Inferior parietal cortex (tissue), 1 donor: ENCODE results near the gene OGFOD1.

Experiments used
- DNase-seq: peaks from one replicate; pipeline ENCODE4 v3.0.0-alpha.2; 2016; ENCODE audit errors: extremely low spot score

OGFOD1 gene

DNA sequence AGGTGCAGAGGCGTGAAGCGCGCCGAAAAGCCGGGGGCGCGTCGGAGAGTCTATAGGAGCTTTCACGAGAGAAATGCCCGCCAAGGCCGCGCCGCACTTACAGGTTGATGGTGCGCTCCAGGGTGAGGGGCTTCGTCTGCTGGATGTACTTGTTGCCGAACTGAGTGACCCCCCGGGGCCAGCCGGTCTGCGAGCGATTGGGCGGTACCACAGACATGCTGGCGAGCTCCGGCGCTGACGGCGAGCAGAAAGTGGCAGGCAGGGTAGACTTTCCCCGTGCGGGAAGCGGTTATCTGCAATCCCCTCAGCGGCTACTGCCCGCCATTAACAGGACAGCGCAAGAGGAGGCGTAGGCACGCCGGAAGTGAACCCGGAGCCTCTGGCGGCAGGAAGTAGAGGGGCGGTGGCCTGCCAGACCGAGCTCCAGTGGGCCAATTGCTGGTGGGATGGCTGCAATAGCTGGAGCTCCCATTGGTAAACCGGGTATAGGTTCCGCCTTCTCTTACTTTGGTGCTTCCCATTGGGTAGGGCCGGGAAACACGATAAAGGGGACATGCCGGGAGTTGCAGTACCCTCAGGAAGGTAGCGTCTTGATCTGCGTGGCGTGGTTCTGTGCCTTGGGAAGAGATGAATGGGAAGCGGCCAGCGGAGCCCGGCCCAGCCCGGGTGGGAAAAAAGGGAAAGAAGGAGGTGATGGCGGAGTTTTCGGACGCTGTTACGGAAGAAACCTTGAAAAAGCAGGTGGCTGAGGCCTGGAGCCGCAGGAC, at the start of gene OGFOD1, which contains the start of gene NUDT21:
Gene OGFOD1, plus strand, starts transcription at position 569 of the 767 bp plus-strand sequence. Its CDS starts 59 bp downstream, at position 628.
Gene NUDT21, minus strand, starts transcription at position 347 of the 767 bp plus-strand sequence. Its CDS starts 130 bp downstream, at position 217.
- peak; percentile 97 for DNase-seq

DNA sequence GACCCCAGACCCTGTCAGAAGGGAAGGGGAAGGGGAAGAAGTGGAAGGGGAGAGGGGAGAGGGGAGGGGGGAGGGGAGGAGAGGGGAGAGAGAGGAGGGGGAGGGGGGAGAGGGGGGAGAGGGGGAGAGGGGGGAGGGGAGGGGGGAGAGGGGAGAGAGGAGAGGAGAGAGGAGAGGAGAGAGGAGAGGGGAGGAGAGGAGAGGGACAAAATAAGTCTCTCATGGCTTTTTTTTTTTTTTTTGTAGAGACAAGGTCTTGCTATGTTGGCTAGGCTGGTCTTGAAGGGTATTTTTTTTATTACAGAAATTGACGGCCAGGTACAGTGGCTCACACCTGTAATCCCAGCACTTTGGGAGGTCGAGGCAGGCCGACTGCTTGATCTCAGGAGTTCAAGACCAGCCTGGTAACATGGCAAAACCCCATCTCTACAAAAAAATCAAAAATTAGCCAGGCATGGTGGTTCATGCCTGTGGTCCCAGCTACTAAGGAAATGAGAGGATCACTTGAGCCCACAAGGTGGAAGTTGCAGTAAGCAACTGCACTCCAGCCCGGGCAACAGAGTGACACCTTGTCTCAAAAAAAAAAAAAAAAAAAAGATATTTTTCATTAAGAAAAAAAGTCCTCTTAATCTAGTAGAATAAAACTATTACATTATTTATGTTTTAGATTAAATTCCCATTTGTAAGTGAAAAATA, 45.2 kb upstream of the OGFOD1 start:
- no peak for DNase-seq

GRCh38 chr16:56408379-56409098, 42.8 kb upstream of the OGFOD1 start:
- DNase-seq: no peak

DNA sequence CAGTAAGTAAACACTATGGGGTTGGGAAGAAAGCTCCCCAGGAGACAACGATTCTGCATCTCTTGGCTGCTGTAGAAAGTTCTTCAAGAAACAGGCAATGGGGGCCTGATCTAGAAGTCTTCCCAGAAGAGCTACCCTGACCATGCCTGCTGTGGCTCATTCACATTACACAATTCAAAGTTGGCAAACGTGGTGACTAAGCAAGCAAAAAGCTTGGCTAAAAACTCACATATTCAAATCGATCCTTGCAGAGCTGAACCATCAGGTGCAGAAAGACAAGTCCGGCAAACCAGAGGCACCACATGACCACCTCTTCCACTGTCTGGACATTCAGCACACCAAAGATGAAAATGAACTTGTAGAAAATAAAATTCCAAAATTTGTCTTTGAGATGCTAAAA, 42.2 kb upstream of the OGFOD1 start:
- DNase-seq: no peak

- DNase-seq: no peak
Observed at GRCh38 chr16:56411123-56411522, 40.2 kb upstream of the OGFOD1 start.

DNA sequence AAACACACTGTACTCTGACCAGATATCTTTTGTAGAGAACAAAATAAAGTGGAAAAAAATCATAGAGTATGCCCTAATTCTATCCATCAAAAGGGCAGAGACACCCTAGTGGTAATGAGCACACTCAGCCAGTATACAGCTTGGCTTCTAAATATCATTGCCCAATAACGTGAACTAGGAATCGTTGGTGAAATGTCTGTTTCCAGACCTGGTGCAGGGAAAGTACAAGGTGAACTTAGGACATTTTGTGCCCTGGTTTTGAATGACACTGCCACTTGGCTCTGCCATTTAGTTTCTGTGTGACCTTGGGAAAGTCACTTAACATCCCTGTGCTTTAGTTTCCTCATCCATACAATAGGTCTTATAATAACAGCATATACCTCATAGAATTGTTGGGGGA, 39.7 kb upstream of the OGFOD1 start:
- no peak for DNase-seq

GRCh38 chr16:56413381-56413780, 38.0 kb upstream of the OGFOD1 start:
- DNase-seq: no peak

DNA sequence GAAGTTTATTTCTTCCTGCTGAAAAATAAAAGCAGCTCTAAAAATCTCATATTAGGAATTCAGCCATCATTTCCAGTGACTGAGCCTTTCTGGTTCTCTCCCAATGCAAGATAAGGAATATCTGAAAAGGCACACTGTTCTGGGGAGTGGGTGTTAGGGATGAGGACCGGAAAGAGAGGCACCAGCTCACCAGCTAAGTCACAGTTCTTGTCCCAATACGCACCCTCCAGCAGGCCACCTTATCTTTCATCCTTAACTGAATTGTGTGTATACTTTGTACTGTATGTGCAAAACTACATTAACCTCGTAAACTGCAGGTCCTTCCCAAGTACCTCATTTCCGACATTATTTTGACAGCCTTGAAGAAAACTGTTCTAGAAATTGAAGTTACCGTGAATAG, 37.0 kb upstream of the OGFOD1 start:
- no peak for DNase-seq

GRCh38 chr16:56415875-56416274, 35.5 kb upstream of the OGFOD1 start:
- DNase-seq: no peak

GRCh38 chr16:56417138-56417537, 34.2 kb upstream of the OGFOD1 start:
- no peak for DNase-seq

- DNase-seq: no peak
Observed at GRCh38 chr16:56419740-56420548, 31.4 kb upstream of the OGFOD1 start.

- no peak for DNase-seq
Observed at GRCh38 chr16:56420613-56421012, 30.7 kb upstream of the OGFOD1 start.

- DNase-seq: no peak
Observed at GRCh38 chr16:56421313-56421712, 30.0 kb upstream of the OGFOD1 start.

DNA sequence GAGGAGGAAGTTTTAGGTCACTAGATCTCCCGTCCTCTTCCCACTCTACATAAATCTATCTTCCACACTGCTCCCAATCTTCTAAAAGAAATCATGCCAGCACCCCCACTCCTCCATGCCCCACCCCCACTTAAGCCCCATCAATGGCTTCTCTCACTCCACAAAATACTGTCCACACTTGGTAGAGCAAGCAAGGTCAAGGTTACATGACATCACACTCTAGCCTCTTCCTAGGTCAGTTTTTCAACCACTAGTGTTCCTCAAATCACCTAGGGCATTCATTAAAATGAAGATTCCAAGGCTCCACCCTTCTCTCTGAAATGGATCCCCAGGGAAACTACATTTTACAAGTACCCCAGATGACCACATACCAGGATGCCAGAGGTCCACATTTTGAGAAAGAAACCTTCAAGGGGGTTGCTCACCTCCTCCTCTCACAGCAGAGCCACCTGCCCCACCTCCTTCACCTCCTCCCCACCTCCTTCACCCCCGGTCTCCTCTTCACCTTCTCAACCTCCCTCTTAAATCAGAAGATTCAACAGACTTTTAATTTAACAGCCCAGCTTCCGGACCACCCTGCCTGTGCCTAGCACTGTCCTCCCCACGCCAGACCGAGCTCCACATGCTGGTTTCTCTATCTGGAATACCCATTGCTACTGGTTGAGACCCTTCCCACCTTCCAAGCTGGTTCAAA, 29.2 kb upstream of the OGFOD1 start:
- DNase-seq: no peak

- DNase-seq: no peak
Observed at GRCh38 chr16:56422896-56423441, 28.4 kb upstream of the OGFOD1 start.

- no peak for DNase-seq
Observed at GRCh38 chr16:56423584-56424403, 27.6 kb upstream of the OGFOD1 start.

DNA sequence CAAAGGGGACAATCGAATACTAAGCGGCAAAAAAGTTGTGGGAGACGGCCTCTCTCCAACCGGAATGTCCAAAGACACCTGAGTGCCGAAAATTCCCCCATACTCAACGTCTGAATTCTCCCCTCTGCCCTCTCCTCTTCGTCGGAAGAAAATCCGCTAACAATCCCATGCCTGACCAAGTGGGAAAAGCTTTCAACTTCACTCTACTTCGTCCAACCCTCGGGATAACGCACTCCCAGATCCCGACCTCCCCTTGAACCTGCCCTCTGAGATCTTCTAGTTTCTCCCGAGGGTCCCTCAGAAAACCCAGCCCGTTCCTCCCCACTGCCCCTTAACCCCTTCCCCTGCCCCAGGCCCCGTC, 27.0 kb upstream of the OGFOD1 start:
- DNase-seq: peak; percentile 22

- no peak for DNase-seq
Observed at GRCh38 chr16:56424791-56425438, 26.4 kb upstream of the OGFOD1 start.

GRCh38 chr16:56425439-56425832, 25.9 kb upstream of the OGFOD1 start, which contains the start of gene AMFR:
AMFR (minus strand) TSS chr16:56425545; CDS start chr16:56425327, 218 bp downstream.
- DNase-seq: peak; percentile 61
